Transverse colon (tissue), 4 donors: ENCODE data around the gene PTPDC1. TPM values are rescaled to one million over a fixed set of nuclear protein-coding genes. Genes with fewer than 3 reads are reported as not detected.
A peak's percentile ranks its signal among the peaks of the same experiment; 100 is the strongest.

ENCODE experiments used
- DNase-seq: peaks from one replicate; pipeline ENCODE4 v3.0.0-alpha.2; 2019
- H3K27ac ChIP-seq, 4 donors: fragments of 200-600 bp; sonication (generic); 2 replicates each; pipeline ENCODE4 v1.5.1; 2016 to 2018; ENCODE audit warnings: inconsistent platforms in 4 of 4
- H3K27me3 ChIP-seq: fragments of 200-600 bp; sonication (generic); 2 replicates; pipeline ENCODE4 v1.5.1; 2017; ENCODE audit warnings: inconsistent platforms
- H3K36me3 ChIP-seq, 4 donors: fragments of 200-600 bp; sonication (generic); 2 replicates each; pipeline ENCODE4 v1.5.1; 2017 to 2019; ENCODE audit warnings: inconsistent platforms in 4 of 4
- H3K4me1 ChIP-seq, 4 donors: fragments of 200-600 bp; sonication (generic); 2 replicates each; pipeline ENCODE4 v1.5.1; 2017 to 2020; ENCODE audit warnings: inconsistent platforms in 4 of 4
- H3K4me3 ChIP-seq, 4 donors: fragments of 200-600 bp; sonication (generic); 1 replicate in 1 of 4; 2 replicates in 3 of 4; pipeline versions ENCODE4 v1.5.1 to v1.6.1; 2017 to 2019; ENCODE audit warnings: inconsistent platforms in 4 of 4
- H3K9me3 ChIP-seq, 2 donors: fragments of 200-600 bp; sonication (generic); 2 replicates each; pipeline ENCODE4 v1.5.1; 2017 to 2019; ENCODE audit warnings: inconsistent platforms in 2 of 2
- EP300 ChIP-seq: sonication (generic); formaldehyde crosslinking; IDR thresholded peaks from one replicate; pipeline ENCODE4 v1.6.1; 2017; ENCODE audit warnings: antibody characterized with exemption, low read depth
- POLR2A ChIP-seq: fragments of 450-650 bp; IDR thresholded peaks from one replicate; pipeline ENCODE4 v1.6.1; 2016; ENCODE audit warnings: antibody characterized with exemption, mild to moderate bottlenecking, moderate library complexity
- POLR2AphosphoS5 ChIP-seq, 3 donors: sonication (generic); formaldehyde crosslinking; IDR thresholded peaks; one replicate each; pipeline ENCODE4 v1.6.1; 2016; ENCODE audit warnings: antibody characterized with exemption in 3 of 3
- WGBS, 2 donors: methylation state at CpG; one replicate each; pipeline ENCODE4 v1.1.5; 2018; ENCODE audit warnings: low coverage in 1 of 2; 5-methylcytosine and 5-hydroxymethylcytosine counted together
- in situ Hi-C, 4 donors: fragments of 200-750 bp; cut with MboI; loops; one replicate each; pipeline versions ENCODE4 v1.15.0 to v1.15.1; 2017; ENCODE audit warnings: low sequenced_read_pairs in 3 of 4, low pct_ligation_motif_present in 1 of 4, low pct_unique_long_range_greater_than_20kb in 1 of 4
- intact Hi-C: fragments of 100-400 bp; cut with DNase I; formaldehyde crosslinking; loops from one replicate; pipeline ENCODE4 v1.15.1; 2023; ENCODE audit warnings: low total_unique reads
- total RNA-seq, 4 donors: library from RNA; depleted of rRNA; stranded (reverse); fragments of >200 nt; gene quantifications; one replicate each; pipeline ENCODE4 v1.1.0, GENCODE V29; 2016
- TF ChIP-seq, protein P1 (sequence below), 5 experiments: fragments of 200-600 bp in 3 of 5; fragments of 450-650 bp in 2 of 5; sonication (generic) in 3 of 5; IDR thresholded peaks; 1 replicate in 2 of 5; 2 replicates in 3 of 5; pipeline ENCODE4 v1.5.1; 2016 to 2017; ENCODE audit warnings: antibody characterized with exemption in 5 of 5, inconsistent platforms in 3 of 5, mild to moderate bottlenecking in 2 of 5, moderate library complexity in 1 of 5

PTPDC1 gene
- total RNA-seq, 4 donors from 2014 or later: 11.2 to 25.1 (median 16.0) TPM

- no peak overlapping the region for H3K4me3 ChIP-seq
- intact Hi-C loops: no loop called here
- in situ Hi-C loops: no loop called here
- H3K9me3 ChIP-seq: no peaks in the 10 kb centered on the region
- H3K27me3 ChIP-seq: no peaks in the 10 kb centered on the region
- no peak overlapping the region for H3K27ac ChIP-seq
- H3K36me3 ChIP-seq: no peaks in the 10 kb centered on the region
- peaks cover 4 to 20% (median 12%) of the 10 kb centered on the region in 4 donors for H3K4me1 ChIP-seq
- TF ChIP-seq EP300 (no peak), POLR2A (no peak), POLR2AphosphoS5 (IDR thresholded peaks at IDR 0.05) (no peak)
- TF ChIP-seq, protein P1, sequence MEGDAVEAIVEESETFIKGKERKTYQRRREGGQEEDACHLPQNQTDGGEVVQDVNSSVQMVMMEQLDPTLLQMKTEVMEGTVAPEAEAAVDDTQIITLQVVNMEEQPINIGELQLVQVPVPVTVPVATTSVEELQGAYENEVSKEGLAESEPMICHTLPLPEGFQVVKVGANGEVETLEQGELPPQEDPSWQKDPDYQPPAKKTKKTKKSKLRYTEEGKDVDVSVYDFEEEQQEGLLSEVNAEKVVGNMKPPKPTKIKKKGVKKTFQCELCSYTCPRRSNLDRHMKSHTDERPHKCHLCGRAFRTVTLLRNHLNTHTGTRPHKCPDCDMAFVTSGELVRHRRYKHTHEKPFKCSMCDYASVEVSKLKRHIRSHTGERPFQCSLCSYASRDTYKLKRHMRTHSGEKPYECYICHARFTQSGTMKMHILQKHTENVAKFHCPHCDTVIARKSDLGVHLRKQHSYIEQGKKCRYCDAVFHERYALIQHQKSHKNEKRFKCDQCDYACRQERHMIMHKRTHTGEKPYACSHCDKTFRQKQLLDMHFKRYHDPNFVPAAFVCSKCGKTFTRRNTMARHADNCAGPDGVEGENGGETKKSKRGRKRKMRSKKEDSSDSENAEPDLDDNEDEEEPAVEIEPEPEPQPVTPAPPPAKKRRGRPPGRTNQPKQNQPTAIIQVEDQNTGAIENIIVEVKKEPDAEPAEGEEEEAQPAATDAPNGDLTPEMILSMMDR (IDR thresholded peaks at IDR 0.05): no peak
- no peak for DNase-seq
- WGBS, 2 donors: 43% methylated on average over 1 of the region's 1 CpG; no CpG with 5 or more reads in 1 of the 2 donors
Observed at GRCh38 chr9:94153905-94154304, 69.6 kb downstream of the PTPDC1 start.

GRCh38 chr9:94156348-94157049 lies 72.2 kb downstream of the PTPDC1 start:
- no peaks in the 10 kb centered on the region for H3K9me3 ChIP-seq
- TF ChIP-seq POLR2AphosphoS5 (IDR thresholded peaks at IDR 0.05): no peak
- TF ChIP-seq EP300: no peak
- no peak for TF ChIP-seq POLR2A
- TF ChIP-seq, protein P1 (IDR thresholded peaks at IDR 0.05): no peak
- H3K4me1 ChIP-seq: peaks cover 4 to 26% (median 12%) of the 10 kb centered on the region in 4 donors
- intact Hi-C loops (no loop called here), in situ Hi-C loops (no loop called here)
- H3K36me3 ChIP-seq: no peaks in the 10 kb centered on the region
- no peaks in the 10 kb centered on the region for H3K27me3 ChIP-seq
- 87% methylated on average over 11 of the region's 11 CpGs; no CpG with 5 or more reads in 1 of the 2 donors for WGBS, 2 donors
- H3K4me3 ChIP-seq: no peak overlapping the region
- peak overlapping the region; percentile 27 to 60 (median 58) for H3K27ac ChIP-seq
- DNase-seq: no peak

DNA sequence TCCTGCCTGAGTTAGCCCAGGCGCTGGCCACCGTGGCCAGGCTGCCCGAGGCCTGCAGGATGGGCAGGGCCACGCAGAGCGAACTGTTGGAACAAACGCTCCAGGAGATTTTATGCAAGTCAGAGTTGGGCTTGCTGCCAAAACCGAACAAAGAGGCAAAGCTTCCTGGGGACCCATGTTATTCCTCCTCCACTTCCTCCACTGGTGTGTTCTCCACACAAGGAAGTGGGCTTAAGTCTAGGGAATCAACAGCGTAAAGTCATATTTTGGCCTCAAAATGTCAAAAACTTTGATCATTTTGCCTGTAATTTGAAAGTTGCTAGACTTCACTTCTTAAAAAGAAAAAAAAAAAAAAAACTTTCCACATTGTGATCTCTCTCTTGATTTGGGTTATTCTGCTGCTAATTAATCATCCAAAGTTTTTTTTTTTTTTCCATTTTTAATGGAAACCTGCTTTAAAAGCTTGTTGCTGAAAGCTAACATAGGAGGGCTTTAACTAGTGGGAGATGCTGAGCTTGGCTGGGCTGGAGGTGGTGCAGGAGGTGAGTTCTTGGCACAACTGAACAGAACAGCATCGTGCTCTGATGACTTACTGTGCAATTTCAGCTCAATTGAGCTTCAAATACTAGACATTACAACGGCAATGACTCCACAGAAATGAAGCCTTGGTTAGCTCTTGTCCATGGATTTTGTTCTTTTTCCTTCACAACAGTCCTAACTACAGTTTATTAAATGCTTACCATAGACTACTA lies 73.0 kb downstream of the PTPDC1 start:
- TF ChIP-seq POLR2AphosphoS5 (IDR thresholded peaks at IDR 0.05): peak in 1 of 3 donors; percentile 10
- TF ChIP-seq, protein P1 (IDR thresholded peaks at IDR 0.05): no peak
- Histone ChIP-seq H3K9me3 (no peaks in the 10 kb centered on the region), H3K4me1 (peaks cover 4 to 26% (median 12%) of the 10 kb centered on the region in 4 donors), H3K27ac (peak overlapping the region; percentile 27 to 60 (median 58)), H3K27me3 (no peaks in the 10 kb centered on the region), H3K4me3 (no peak overlapping the region), H3K36me3 (no peaks in the 10 kb centered on the region)
- WGBS, 2 donors: 35 to 85% methylated on average over 2 to 10 of the region's 10 CpGs
- intact Hi-C loops: no loop called here
- in situ Hi-C loops: no loop called here
- peak; percentile 83 for DNase-seq

Other genes starting within 250 kb of the PTPDC1 start
- gene BARX1, start 129.1 kb upstream of the PTPDC1 start, total RNA-seq: not detected
- 10 to 100 TPM in 3 of 4 donors, 1 to 10 TPM in 1; 8.6 to 67.3 (median 26.3) TPM for gene ZNF169, start 174.8 kb downstream of the PTPDC1 start, total RNA-seq
- not detected for gene NUTM2F, start 244.2 kb downstream of the PTPDC1 start, total RNA-seq